HUDEP-2 (cell line): Measurements from ENCODE around the gene SLC9A3.

Source experiments
- DNase-seq, 76 experiments: peaks; one replicate each; lab custom pipeline; 2025; ENCODE audit not compliant: unreplicated experiment in 76 of 76; lab: John Stamatoyannopoulos, UW

Gene SLC9A3

DNA sequence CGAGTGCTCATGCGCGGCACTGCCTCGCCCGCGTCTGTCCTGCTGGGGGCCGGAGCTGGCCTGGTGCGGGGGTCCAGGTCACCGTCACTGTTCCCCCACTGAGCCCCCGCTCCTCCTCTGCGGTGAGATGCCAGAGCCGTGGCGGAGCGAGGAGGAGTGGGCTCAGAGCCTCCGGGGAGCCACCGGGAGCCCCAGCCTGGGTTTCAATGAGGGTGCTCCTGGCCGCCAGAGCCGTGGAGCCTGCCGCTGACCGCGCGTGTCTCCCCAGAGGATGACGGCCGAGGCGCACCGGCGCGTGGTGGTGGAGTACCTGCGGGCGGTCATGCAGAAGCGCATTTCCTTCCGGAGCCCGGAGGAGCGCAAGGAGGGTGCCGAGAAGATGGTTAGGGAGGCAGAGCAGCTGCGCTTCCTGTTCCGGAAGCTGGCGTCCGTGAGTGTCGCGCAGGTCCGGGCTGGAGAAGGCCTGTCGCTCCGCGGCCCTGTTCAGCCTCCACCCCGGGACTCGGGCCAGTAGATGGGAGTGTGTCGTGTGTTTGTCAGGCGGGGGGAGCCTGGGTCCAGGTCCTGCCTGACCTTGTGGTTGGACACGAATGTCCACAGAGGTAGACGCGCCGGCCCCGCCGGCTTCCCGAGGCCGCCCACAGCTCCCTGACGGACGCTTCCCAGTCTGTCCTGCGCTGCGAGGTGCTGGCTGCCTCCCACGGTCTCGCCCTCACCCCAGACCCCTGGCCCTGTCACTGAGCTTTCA lies 59.2 kb downstream of the SLC9A3 start:
- DNase-seq = no peak

DNA sequence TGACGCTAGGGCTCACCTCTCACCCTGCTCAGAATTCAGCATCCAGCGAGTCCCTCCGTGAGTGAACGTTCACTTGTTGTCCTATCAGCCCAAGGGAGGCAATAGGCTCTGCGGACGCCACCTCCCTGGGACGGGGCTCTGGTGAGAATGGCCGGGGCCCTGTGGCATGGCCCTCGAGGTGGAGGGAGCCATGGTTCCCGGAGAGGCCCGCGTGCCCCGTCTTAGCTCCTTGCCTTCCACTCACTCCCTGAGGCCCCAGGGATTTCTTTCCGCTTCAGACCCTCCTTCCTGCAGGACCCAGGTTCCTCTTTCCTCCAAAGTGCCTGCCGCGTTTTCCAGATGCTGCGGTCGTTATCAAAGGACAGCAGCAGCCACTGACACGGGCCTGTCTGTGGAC lies 59.8 kb downstream of the SLC9A3 start:
- no peak for DNase-seq

DNA sequence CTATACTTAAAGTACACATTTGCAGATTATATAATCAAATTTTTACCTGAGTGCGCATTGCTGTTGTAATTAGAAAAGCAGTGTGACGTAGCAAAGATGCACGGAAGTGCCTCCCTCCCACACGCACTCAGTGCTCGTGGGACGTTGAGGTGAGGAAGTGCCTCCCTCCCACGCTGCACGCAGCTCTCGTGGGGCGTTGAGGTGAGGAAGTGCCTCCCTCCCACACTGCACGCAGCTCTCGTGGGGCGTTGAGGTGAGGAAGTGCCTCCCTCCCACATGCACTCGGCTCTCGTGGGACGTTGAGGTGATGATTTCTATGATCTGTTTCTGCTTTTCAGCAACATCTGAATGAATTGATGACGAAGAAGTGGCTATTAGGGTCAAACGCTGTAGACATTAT lies 60.3 kb downstream of the SLC9A3 start:
- no peak for DNase-seq

DNA sequence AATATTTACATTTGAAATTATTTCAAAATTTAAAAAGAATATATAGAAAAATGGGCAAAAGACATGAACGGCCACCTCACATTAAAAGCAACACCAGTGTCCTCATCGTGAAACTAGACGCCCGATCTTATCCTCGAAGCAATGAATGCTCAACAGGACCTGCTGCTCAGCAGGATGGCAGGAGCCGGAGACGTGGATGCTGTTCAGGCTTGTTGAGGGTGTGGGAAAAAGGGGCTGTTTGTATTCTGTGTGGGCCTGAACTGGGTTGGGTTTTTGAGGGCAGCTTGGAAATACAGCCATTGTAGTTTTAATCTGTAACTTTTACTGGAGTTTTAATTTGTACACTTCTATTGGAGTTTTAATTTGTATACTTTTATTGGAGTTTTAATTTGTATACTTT lies 60.9 kb downstream of the SLC9A3 start:
- DNase-seq = no peak

DNA sequence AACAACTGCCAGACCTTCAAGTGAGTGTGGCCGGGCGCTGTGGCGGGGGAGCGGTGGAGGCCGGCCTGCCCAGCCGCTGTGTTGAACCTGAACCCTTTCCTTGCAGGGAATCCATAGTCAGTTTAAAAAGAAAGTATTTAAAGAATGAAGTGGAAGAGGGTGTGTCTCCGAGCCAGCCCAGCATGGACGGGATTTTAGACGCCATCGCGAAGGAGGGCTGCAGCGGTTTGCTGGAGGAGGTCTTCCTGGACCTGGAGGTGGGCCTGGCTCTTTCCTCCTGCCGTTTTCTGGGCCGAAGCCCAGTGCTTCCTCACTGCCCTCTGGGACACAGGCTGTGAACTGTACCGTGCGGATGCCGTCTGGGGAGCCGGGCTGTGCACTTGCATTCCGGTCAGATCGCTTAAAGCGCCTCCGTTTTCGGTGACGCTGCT lies 62.2 kb downstream of the SLC9A3 start:
- no peak for DNase-seq

DNA sequence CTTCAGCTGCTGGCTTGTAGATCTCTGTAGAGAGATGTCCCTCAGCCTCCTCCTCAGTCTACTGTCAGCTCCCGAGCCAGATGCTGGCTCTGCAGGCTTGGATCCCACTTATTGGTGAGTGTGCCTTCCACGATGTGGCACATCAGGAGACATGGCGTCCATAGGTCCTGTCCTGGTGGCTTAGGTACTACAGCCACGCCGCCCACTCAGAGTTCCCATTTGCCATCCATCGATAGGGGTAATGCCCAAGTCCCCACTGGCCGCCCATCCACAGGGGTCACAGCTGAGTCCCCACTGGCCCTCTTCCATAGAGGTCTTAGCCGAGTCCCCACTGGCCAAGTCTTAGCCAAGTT lies 64.0 kb downstream of the SLC9A3 start:
- no peak for DNase-seq

DNA sequence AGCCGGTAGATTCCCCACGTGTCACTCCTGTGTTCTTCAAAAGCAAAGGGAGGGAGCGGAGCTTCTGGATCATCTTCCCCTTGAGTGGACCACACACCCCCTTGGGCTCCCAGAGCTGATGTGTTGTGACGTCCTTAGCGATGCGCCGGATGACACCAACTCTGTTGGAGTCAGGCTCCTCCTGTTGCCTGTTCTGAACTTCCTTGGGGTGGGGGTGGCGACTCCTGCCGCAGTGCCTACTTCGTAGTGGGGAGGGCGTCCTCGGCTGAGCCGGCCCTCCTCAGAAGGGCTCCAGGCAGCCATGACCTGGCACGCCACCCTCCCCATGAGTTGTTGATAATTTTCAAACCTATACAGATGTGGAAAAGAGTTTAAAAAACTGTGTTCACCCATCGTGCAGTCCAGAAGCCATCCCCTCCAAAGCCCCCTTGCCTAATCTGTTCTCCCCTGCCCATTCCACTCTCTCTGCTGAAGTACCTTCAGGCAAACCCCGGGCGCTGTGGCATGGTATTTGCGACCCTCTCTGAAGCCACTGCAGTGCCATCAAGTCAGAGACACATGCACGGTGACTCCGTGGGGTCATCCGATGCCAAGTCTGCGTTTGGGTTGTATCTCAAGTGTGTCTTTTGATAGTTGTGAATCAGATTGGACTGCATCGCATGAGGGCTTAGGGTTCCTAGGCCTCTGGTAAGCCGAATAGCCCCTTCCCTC lies 64.5 kb downstream of the SLC9A3 start:
- no peak for DNase-seq

DNA sequence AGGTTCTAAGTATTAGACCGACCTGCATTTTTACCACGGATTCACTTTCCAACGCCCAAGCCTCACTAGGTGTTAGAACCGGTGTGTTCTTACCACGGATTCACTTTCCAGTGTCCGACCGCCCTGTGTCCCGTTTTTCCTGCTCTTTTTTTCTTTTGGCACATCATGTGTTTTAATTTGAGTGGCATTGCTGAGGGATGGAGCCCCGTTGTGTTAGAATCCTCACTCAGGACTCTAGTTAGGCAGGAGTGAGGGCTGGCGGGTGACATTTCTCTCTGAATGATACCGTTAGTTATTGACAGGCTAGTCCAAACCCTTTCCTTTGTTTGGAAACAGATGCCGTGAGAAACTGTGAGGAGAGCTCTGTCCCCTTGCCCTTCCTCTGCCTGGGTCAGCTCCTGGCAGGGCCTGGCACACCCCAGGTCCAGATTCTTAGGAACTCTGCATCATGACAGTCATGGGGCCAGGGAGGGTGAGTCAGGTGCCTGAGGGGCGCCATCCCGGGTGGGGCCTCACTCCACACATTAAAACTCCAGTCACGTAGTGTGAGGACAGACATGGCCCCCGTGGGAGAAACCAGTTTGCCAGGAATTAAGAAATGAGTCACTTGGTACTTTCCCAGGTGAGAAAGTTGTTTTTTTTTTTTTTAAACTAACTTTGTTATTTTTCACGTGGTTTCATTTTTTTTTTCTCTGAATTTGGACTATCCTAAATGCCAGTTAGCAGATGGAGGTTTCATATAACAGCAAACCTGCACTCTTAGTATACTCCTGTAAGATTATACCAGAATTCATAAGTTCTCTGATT lies 65.5 kb downstream of the SLC9A3 start:
- no peak for DNase-seq

DNA sequence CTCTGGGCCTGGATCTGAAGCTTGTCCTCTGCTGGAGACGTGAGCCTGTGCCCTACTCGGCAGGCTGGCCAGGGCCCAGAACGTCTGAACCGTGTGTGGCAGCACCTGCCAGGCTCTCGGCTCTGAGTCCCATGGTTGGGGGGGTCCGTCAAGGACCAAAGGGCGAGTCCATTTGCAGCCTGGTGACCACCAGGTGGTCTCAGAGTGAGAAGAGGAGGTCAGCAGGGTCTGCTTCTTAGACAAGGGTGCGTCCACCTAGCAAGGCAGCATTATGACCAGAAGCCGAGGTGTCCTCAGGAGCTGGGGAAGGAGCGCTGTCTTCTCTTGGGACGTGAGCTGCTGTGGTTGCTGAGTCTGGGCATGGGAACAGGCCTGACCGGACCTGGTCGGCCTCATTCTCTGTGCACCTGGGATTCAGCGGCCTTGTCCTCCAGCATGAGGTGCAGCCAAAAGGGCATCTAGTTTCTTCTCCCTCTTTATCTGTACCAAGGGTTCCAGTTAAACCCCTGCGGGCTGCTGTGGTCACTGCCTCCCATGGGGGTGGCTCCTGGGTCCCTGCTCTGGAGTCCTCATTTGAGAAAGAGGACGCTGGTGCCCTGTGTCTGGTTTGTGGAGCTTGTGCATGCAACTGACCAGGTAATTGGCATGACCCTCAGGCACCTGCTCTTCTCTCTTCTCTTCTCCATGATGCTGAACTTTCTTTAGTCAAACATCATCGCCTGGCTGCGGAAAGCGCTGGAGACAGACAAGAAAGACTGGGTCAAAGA lies 66.9 kb downstream of the SLC9A3 start:
- DNase-seq = no peak

DNA sequence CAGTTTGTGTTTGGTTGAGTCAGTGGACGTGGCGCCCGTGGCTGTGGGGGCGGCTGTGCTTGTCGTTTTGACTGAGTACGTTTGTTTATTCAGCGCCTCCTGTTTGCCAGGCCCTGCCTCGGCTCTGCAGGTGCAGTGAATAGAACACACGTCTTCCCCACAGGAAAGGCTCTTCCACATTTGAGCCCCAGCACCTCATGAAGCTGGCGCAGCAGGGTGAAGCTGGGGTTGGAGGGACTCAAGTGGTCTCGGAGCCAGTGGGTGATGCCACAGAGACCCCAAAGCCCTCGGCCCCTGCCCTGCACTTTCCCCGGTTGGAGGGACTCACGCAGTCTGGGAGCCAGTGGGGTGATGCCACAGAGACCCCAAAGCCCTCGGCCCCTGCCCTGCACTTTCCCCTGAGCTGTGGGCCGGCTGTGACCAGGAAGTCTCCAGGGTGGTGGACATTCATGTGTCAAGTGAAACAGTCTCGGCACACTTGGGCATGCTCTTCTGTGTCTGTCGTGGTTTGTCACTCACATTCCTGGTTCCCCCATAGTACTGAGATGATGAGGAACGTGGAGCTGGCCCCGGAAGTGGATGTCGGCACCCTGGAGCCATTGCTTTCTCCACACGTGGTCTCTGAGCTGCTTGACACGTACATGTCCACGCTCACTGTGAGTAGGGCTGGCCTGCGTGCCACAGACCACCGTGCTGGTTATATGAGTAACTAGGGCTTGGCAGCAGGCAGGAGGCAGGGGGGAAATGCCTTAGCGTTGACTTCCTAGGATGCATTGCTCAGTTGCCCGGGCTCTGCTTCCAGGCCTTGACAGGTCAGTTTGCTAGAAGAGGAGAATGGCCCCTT lies 67.7 kb downstream of the SLC9A3 start:
- no peak for DNase-seq

DNA sequence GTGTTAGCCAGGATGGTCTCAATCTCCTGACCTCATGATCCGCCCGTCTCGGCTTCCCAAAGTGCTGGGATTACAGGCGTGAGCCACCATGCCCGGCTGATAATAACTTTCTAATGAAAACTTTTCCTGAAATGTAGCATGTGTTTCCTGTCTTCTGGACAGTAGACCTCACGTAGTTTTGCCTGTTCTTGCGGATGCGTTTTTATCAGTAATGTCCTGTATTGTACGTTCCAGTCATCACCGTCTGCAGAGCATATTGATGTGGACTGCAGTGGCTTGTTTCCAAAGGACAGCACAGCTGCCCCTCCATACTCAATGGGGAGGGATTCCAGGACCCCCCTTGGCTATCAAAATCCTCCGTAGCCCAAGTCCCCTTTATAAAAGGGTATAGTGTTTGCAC lies 68.4 kb downstream of the SLC9A3 start:
- DNase-seq = no peak

DNA sequence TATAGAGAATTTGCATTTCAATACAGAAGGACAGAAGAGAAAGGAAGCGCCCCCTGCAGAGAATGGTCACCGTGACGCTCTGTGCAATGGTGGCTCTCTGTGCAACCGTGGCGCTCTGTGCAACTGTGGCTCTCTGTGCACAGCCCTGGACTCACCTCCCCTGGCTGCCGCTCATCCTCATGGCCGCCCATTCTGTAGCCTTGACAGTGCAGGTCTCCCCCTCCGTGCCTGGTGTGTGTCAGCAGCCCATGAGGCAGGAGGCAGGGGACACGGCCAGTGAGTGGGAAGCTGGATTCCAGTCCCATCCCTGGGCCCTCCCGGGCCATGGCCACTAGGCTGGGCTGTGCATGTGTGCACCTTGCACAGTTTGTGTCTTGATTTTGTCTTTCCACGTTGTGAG lies 69.3 kb downstream of the SLC9A3 start:
- no peak for DNase-seq

DNA sequence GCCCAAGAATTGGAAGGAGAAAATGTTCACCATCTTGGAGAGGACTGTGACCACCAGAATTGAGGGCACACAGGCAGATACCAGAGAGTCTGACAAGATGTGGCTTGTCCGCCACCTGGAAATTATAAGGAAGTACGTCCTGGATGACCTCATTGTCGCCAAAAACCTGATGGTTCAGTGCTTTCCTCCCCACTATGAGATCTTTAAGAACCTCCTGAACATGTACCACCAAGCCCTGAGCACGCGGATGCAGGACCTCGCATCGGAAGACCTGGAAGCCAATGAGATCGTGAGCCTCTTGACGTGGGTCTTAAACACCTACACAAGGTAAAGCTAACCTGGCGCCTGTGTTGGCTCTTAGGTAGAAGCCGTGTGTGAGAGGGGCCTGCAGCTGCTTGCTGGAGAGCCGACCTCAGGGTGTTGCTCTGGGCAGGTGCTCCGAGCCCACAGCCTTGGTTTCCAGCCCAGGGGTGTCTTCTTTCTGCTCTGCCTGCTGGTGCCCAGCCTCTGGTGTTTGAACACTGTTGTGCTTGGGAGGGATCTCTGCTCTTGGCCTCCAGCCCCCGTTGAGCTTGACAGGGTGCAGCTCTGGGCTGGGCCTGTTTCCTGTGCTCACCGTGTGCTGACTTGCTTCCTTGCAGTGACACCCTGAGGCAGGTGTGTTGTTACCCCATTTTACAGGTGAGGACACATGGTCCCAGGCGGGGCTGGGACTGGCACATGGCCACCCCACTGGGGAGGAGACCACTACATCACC lies 70.3 kb downstream of the SLC9A3 start:
- DNase-seq = no peak

DNA sequence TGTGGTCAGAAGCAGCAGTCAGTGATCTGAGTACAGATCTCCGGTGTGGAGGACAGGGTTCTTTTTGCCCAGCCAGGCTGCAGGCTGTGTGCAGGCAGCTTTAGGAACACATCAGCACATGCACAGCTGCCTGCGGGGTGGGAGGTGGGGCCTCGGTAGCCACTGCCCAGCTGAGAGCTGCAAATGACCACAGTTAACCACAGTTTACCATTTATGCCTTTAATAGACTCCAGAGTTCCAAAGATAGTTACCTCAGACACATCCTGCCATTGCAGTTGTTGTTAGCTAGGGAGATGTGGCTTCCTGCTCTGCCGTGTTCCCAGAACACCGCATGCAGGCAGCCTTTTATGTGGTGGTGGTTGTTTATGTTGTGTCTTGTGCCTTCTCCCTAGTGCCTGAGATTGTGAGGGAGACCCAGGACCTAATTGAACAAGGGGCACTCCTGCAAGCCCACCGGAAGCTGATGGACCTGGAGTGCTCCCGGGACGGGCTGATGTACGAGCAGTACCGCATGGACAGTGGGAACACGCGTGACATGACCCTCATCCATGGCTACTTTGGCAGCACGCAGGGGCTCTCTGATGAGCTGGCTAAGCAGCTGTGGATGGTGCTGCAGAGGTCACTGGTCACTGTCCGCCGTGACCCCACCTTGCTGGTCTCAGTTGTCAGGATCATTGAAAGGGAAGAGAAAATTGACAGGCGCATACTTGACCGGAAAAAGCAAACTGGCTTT lies 71.1 kb downstream of the SLC9A3 start:
- no peak for DNase-seq

DNA sequence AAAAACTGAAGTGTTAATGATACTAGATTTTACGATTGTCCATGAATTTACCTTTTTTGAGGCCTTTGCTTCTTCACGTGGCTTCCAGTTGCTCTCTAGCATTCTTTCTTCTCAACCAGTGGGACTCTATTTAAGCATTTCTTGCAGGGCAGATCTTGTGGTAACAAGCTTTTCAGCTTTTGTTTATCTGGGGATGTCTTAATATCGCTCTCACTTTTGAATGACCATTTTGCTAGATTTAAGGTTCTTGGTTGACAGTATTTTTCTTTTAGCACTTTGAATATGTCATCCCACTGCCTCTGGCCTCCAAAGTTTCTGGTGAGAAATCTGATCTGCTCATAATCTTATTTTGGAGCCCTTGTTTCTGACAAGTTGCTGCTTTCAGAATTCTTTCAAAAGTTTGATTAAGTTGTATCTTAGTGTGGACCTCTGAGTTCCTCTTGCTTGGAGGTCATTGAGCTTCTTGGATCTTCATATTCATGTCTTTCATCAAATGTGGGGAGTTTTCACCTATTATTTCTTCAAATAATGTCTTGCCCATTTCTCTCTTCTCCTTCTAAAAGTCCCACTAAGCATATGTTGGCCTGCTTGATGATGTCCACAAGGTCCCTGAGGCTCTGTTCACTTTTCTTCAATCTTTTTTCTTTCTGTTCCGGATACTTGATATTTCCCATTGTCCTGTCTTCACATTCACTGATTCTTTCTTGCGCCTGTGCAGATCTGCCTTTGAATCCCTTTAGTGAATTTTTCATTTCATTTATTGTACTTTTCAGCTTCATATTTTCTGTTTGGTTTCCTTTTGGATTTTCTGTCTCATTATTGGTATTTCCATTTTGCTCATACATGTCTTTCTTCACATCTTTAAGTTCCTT lies 72.4 kb downstream of the SLC9A3 start:
- no peak for DNase-seq

DNA sequence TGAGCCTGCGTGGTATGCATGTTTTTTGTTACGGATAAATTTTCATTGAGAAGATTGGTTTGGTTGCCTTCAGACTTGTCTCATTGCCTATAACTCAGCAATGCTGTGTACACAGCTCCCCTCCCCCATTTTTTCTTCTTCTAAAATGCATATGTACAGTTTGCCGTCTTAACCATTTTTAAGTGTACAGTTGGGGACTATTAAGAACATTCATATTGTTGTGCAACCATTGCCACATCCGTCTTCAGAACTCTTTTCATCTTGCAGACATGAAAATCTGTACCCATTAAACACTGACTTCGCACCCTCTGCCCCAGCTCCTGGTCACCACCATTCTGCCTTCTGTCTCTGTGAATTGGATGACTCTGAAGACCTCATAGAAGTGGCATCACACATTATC lies 75.1 kb downstream of the SLC9A3 start:
- DNase-seq = no peak

DNA sequence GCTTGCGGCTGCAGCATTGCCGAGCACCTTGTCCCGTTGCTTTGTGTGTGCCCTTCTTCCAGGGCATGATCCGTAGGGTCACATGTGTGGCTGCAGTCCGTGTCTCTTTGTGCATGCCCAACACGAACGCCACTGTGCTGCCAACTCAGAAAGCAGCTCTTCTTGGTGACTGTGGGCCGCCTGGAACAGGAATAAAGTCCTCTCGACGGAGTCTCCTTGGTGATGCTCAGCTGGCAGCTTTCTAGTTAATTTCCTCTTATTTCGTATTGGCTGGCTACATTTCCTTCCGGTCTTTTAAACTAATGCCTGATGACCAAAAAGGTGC lies 75.5 kb downstream of the SLC9A3 start:
- DNase-seq = no peak
